Liver (tissue), 9 donors: ENCODE results near the gene EHD4. TPM values are rescaled to one million over a fixed set of nuclear protein-coding genes. Genes with fewer than 3 reads are reported as not detected.
A peak's percentile ranks its signal among the peaks of the same experiment; 100 is the strongest.

ENCODE experiments used
- DNase-seq: peaks from one replicate; pipeline ENCODE4 v3.0.0-alpha.2; 2017; ENCODE audit warnings: low spot score
- H3K27ac ChIP-seq, 2 donors: one replicate each; pipeline ENCODE4 v1.7.0; 2013; ENCODE audit warnings: inconsistent platforms in 2 of 2, low read length in 2 of 2, control low read depth in 1 of 2, low read depth in 1 of 2, mild to moderate bottlenecking in 1 of 2
- H3K27me3 ChIP-seq, 4 donors: one replicate each; pipeline versions ENCODE4 v1.6.1 to v1.7.0; 2013; ENCODE audit warnings: low read length in 3 of 4, inconsistent platforms in 1 of 4, mild to moderate bottlenecking in 1 of 4, moderate library complexity in 1 of 4; ENCODE audit not compliant: control insufficient read depth in 4 of 4, insufficient read depth in 4 of 4
- H3K36me3 ChIP-seq, 4 donors: one replicate each; pipeline versions ENCODE4 v1.6.1 to v1.7.0; 2013; ENCODE audit warnings: low read length in 3 of 4, mild to moderate bottlenecking in 3 of 4, low read depth in 1 of 4, moderate library complexity in 1 of 4; ENCODE audit not compliant: control insufficient read depth in 4 of 4, insufficient read depth in 3 of 4
- H3K4me1 ChIP-seq, 4 donors: one replicate each; pipeline versions ENCODE4 v1.6.1 to v1.7.0; 2013; ENCODE audit warnings: low read length in 3 of 4, mild to moderate bottlenecking in 3 of 4, moderate library complexity in 1 of 4; ENCODE audit not compliant: control insufficient read depth in 4 of 4, insufficient read depth in 4 of 4
- H3K4me3 ChIP-seq, 3 donors: one replicate each; pipeline versions ENCODE4 v1.6.1 to v1.7.0; 2013; ENCODE audit warnings: low read length in 3 of 3, control low read depth in 1 of 3, low read depth in 1 of 3, mild to moderate bottlenecking in 1 of 3
- H3K9ac ChIP-seq, 2 donors: one replicate each; pipeline ENCODE4 v1.7.0; 2013; ENCODE audit warnings: low read length in 2 of 2, mild to moderate bottlenecking in 2 of 2, moderate library complexity in 2 of 2, control low read depth in 1 of 2, low read depth in 1 of 2
- H3K9me3 ChIP-seq, 4 donors: one replicate each; pipeline versions ENCODE4 v1.6.1 to v1.7.0; 2013; ENCODE audit warnings: low read length in 3 of 4; ENCODE audit not compliant: control insufficient read depth in 4 of 4
- ATF3 ChIP-seq: IDR thresholded peaks from 2 replicates; pipeline ENCODE4 v1.6.1; 2016; ENCODE audit warnings: antibody characterized with exemption
- CTCF ChIP-seq: fragments of 150-350 bp; IDR thresholded peaks from 2 replicates; pipeline ENCODE4 v1.5.1; 2017; ENCODE audit warnings: improper control_type of control experiment, low read depth, low read length; ENCODE audit not compliant: missing input control
- EGR1 ChIP-seq, 2 donors: IDR thresholded peaks; 2 replicates each; pipeline ENCODE4 v1.6.1; 2016 to 2018; ENCODE audit warnings: antibody characterized with exemption in 2 of 2, low read depth in 2 of 2
- FOXA1 ChIP-seq: IDR thresholded peaks from 2 replicates; pipeline ENCODE4 v1.6.1; 2016; ENCODE audit warnings: antibody characterized with exemption
- FOXA2 ChIP-seq: IDR thresholded peaks from 2 replicates; pipeline ENCODE4 v1.6.1; 2016; ENCODE audit warnings: antibody characterized with exemption
- GABPA ChIP-seq, 2 donors: IDR thresholded peaks in 1 of 2; conservative IDR thresholded peaks in 1 of 2; 2 replicates each; pipeline ENCODE4 v1.6.1; 2016; ENCODE audit warnings: antibody characterized with exemption in 2 of 2, mild to moderate bottlenecking in 1 of 2, moderate library complexity in 1 of 2
- HNF4A ChIP-seq, 2 donors: conservative IDR thresholded peaks; 2 replicates each; pipeline ENCODE4 v1.6.1; 2016; ENCODE audit warnings: antibody characterized with exemption in 2 of 2, mild to moderate bottlenecking in 2 of 2
- HNF4G ChIP-seq: IDR thresholded peaks from 2 replicates; pipeline ENCODE4 v1.6.1; 2016; ENCODE audit warnings: antibody characterized with exemption
- JUND ChIP-seq, 2 donors: IDR thresholded peaks; 2 replicates each; pipeline ENCODE4 v1.6.1; 2016; ENCODE audit warnings: antibody characterized with exemption in 2 of 2
- MAX ChIP-seq: IDR thresholded peaks from 2 replicates; pipeline ENCODE4 v1.6.1; 2016; ENCODE audit warnings: antibody characterized with exemption
- RAD21 ChIP-seq, 2 donors: IDR thresholded peaks; 2 replicates each; pipeline ENCODE4 v1.6.1; 2016; ENCODE audit warnings: antibody characterized with exemption in 2 of 2, mild to moderate bottlenecking in 2 of 2
- REST ChIP-seq: IDR thresholded peaks from 2 replicates; pipeline ENCODE4 v1.6.1; 2016; ENCODE audit warnings: antibody characterized with exemption, mild to moderate bottlenecking
- RXRA ChIP-seq, 2 donors: IDR thresholded peaks; 2 replicates each; pipeline ENCODE4 v1.6.1; 2017 to 2018; ENCODE audit warnings: antibody characterized with exemption in 2 of 2, mild to moderate bottlenecking in 1 of 2
- SP1 ChIP-seq: IDR thresholded peaks from 2 replicates; pipeline ENCODE4 v1.6.1; 2018; ENCODE audit warnings: antibody characterized with exemption, mild to moderate bottlenecking
- YY1 ChIP-seq: IDR thresholded peaks from 2 replicates; pipeline ENCODE4 v1.6.1; 2016; ENCODE audit warnings: antibody characterized with exemption, mild to moderate bottlenecking
- ZBTB33 ChIP-seq: IDR thresholded peaks from 2 replicates; pipeline ENCODE4 v1.6.1; 2016; ENCODE audit warnings: antibody characterized with exemption
- WGBS: extraction: QIAGEN DNeasy Blood & Tissue Kit; methylation state at CpG from one replicate; pipeline ENCODE4 v1.1.7; 2013; 5-methylcytosine and 5-hydroxymethylcytosine counted together
- polyA plus RNA-seq, 2 donors: library from polyadenylated mRNA; stranded (reverse) in 1 of 2; unstranded in 1 of 2; fragments of 200-250 nt in 1 of 2; fragments of >200 nt in 1 of 2; fragmentation: Nextera tagmentation in 1 of 2; extraction: Ambion mirVana in 1 of 2; gene quantifications; one replicate each; pipeline versions ENCODE4 v1.2.1 to v1.2.3, GENCODE V29; 2013 to 2015
- total RNA-seq, 2 donors: library from RNA; depleted of rRNA; stranded (reverse); fragments of >200 nt; gene quantifications; one replicate each; pipeline ENCODE4 v1.2.3, GENCODE V29; 2014
- donor health status: healthy.
- donor health status: healthy.
- donor health status: healthy.
- donor health status: healthy.
- donor health status: healthy.

The EHD4 gene
- total and polyA plus RNA-seq, 4 donors = 3.3 to 10.0 (median 6.2) TPM

GRCh38 chr15:41927536-41927935 lies 44.8 kb downstream of the EHD4 start:
- no peak for TF ChIP-seq MAX
- no peak for TF ChIP-seq FOXA1
- no peak for TF ChIP-seq RAD21 (IDR thresholded peaks at IDR 0.05)
- no peak for TF ChIP-seq RXRA (IDR thresholded peaks at IDR 0.05)
- no peak for TF ChIP-seq GABPA (IDR thresholded peaks at IDR 0.05 in 1 of 2, conservative IDR thresholded peaks at IDR 0.05 in 1 of 2)
- TF ChIP-seq ZBTB33 = no peak
- no peak for TF ChIP-seq CTCF
- TF ChIP-seq ATF3 = no peak
- TF ChIP-seq HNF4G = no peak
- TF ChIP-seq EGR1 (IDR thresholded peaks at IDR 0.05; ENCODE audit: low read depth in 2 of 2) = no peak
- TF ChIP-seq SP1 = no peak
- no peak for TF ChIP-seq JUND (IDR thresholded peaks at IDR 0.05)
- no peak for TF ChIP-seq YY1
- no peak for TF ChIP-seq HNF4A (conservative IDR thresholded peaks at IDR 0.05)
- TF ChIP-seq FOXA2 = no peak
- TF ChIP-seq REST = no peak
- peaks cover 7 to 48% (median 44%) of the 10 kb centered on the region in 4 donors for H3K4me1 ChIP-seq

More at GRCh38 chr15:41927536-41927935, 44.8 kb downstream of the EHD4 start:
- H3K36me3 ChIP-seq = no peaks in the 10 kb centered on the region
- DNase-seq = no peak
- H3K4me3 ChIP-seq = no peak overlapping the region
- peak overlapping the region; percentile 56 to 74 for H3K27ac ChIP-seq
- no peaks in the 10 kb centered on the region for H3K9me3 ChIP-seq
- WGBS = 92% methylated on average over 3 of the region's 3 CpGs
- H3K27me3 ChIP-seq = no peaks in the 10 kb centered on the region
- H3K9ac ChIP-seq = no peak overlapping the region
